Kidney glomerular epithelial cell (primary cell): ENCODE measurements around the gene CORO2A.

Source experiments
- DNase-seq: peaks from one replicate; lab custom pipeline; 2025; lab: John Stamatoyannopoulos, UW

Gene CORO2A

DNA sequence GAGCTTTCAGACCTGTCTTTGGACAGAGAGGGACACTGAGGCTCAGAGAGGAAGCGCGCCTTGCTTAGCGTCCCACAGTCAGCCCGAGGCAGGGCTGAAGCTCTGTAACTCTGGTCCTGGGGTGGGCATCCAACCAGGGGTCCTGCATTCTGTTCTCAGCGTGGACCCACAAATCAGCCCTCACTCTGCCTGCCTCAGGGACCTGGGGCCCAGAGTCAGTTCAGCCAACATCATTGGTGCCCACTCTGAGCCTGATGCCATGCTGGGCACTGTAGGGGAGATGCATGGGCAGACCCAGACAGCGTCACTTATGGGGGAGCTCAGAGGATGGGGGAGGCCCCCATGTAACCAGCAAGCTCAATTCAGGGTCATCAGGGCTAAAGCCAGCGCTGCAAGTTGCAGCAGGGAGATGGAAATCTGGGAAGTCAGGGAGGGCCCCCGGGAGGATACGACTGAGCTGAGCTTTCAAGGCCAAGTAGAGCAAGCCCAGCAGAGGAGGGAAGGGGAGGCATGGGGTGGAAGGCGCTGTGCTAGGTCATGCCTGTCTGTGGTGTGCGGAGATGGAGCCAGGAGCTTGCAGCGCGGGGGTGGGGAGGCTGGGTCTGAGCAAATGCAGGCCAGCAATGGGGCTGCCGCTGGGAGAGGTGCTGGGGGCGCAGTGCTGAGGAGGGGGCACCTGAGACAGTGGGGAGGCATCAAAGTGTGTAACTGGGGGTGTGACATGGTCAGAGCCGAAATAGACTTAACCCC, 21.1 kb downstream of the CORO2A start:
- no peak for DNase-seq

DNA sequence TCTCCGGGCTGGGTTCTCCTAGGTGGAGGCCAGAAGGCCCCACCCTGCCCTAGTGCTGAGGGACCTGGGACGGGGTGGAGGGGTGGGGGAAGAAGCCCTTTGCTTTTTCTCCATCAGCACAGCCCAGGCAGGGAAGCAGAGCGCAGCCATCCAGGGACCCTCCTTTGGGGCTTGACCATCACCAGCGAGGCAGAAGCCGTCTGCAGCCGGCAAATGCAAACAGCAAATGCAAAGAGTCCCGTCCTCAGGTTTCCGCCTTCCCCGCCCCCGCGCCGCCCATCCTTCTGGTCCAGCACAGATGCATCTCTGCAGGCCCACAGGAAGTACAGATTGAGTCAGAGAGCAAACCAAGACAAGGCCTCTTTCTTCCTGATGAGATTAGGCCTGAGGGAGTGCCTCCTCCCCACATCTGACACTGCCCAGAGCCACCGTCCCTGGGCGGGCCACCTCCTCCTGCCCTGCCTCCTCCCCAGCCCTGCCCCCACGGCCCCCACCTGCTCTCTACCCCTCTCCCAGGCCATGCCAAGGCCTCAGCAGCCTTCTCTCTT, 23.4 kb downstream of the CORO2A start:
- DNase-seq, result no peak

DNA sequence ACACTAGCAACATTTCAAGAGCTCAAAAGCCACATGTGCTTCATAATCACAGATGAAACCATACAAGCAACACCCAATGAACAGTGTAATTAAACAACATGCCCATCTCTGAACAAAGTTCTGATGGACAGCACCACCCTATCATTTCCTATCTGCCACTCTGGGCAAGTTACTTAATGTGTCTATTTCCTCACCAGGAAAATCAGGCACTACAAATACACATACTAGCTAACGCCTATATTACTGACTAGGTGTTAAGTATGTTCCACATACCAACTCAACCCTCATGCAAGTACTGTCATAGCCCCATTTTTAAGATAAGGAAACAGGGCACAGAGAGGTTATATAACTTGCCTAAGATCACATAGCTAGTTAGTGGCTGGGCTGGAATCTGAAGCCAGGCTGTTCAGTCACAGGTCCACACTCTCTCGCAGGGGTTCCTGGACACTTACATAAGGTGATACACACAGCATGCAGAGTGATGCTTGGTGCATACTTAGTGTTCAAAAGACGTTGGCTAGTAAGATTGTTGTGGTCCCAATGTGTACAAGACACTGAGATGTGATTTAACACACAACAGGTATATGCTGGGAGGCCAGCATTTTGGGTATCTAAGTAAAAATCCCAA, 24.2 kb downstream of the CORO2A start:
- no peak for DNase-seq

DNA sequence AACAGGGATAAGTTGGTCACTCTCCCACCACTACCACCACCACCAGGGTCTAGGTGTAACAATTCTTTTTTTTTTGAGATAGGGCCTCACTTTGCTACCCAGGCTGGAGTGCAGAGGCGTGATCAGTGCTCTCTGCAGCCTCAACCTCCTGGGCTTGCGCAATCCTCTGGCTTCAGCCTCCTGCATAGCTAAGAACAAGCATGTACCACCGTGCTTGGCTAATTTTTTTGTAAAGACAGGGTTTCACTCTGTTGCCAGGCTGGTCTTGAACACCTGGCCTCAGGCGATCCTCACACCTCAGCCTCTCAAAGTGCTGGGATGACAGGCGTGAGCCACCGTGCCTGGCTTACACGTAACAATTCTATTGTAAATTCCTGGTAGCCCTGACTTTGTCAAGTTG, 27.5 kb downstream of the CORO2A start:
- no peak for DNase-seq

DNA sequence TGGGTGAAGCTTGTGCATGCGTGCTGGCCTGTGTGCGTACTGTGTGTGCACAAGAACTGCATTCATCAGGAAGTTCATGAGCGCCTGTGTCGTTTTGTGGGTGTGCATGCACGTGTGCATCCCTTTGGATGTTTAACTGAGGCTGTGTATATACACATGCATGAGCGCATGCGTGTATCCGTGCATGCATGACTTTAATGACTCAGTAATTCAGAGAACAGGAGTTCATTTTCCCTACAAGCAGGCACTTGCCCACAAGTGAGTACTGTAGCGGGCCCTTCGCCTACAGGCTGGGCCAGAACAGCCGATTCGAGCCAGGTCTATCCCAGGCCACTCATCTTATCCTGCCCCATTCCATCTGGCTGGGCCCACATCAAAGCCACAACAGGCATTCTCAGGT, 29.8 kb downstream of the CORO2A start:
- no peak for DNase-seq

DNA sequence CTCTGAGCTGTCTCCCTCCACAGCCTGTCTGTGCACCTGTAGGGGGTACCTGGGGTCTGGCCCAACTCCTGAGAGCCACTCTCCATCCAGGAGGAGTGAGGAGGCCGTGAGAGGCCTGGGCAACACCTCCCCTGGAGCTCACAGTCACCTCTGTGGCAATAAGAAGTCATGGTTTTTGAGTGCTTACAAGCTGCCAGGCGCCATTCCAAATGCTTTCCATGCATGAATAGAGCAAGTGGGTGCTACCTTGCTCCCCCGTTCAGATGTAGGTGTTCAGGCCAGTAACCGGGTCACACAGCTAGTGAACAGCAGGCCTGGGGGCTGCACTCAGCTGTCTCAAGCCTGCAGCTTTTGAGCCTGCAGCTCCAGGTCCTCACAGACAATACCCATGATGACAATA, 30.6 kb downstream of the CORO2A start:
- DNase-seq, result no peak

DNA sequence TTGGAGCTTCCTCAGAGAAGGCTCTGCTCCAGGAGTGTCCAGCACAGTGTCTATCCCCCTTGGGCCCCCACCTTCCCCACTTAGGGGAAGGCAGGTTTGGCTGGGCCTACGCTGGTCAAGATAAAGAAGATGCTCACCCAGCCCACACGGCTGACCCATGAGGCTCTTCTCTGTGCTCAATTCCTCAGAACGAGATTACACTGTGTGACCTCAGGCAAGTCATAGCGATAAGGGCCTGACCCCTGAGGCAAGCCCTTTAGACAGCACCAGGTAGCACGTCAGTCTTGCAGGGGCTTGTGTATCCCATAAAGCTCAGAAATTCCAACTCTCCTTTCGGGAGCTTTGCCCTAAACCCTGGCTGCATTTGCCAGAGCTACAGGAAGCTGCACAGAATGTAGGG, 32.6 kb downstream of the CORO2A start:
- DNase-seq, result no peak

DNA sequence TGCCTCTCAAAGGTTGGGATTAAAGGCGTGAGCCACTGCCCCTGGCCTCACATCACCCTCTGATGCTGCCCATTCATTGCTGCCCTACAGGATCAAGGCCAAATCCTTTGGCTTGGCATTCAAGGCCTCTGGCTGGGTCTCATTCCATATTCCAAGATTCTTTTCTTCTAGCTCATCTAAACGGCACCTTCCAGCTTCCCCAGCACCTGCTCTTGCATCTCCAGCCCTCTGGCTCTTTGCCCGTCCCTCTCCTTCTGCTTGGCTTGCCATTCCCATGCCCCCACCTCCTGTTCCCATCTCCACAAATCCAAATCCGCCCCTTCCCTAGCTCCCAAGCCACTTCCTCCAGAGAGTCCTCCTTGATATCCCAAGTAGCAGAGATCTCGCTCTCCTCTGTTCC, 33.1 kb downstream of the CORO2A start:
- no peak for DNase-seq

DNA sequence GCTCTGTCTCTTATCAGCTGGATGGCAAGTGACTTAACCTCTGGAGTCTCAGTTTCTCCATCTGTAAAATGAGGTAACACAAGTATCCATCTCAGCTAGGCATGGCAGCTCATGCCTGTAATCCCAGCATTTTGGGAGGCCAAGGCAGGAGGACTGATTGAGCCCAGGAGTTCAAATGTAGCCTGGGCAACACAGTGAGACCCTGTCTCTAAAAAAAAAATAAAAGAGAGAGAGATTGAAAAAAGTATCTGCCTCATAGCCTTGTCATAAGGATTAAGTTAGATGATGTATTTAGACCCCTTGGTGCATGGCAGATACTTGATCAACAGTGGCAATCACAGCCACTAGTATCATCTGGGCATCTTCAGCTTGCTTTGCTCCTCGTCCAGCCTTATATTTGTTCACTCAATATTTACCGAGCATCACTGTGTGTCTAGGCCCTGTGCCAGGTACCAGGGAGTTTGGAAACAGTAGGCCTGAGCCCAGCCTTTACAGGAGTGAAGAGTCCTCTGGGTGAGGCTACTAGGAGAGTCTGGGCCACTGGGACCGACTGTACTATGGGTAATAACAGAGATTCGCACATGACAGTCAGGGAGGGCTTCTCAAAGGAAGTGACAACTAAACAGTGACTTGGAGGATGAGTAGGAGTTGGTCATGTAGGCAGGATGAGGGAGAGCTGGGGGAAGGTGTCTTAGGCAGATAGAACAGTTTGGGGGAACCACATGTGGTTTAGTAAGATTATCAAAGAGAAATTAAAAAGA, 34.2 kb downstream of the CORO2A start:
- DNase-seq, result no peak

DNA sequence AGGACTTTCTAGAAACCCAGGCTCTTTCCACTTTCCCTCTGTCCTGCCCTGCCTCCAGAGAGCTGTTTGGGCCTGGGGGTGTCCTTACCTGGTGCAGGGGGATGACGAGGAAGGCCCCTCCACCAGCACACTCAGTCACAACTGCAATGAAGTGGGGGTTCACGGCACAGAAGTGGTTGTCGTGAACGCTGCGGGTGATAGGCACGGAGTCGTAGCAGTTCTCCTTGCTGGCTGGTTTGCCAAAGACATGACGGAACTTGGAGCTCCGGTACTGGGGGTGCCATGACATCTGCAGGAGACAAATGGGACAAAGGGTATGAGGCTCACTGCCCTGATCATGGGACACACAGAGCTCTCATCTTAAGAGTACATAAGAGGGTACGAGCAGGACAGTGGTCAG, 35.1 kb downstream of the CORO2A start:
- no peak for DNase-seq

DNA sequence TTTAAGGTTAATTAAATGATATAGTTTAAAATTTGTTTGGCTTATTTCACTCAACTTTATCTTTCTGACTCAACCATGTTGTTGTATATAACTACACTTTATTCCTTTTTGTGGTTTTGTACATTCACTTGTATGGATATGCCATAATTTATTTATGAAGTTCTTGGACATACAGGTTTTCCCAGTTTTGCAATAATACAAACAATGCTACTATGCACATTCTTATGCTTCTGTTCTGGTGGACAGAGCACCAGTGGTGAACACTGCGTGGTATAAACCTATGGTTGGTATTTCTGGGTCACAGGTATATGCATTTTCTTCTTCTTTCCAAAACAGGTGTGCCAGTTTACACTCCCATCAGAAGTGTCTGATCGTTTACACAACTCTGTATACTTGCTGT, 37.8 kb downstream of the CORO2A start:
- DNase-seq, result no peak

DNA sequence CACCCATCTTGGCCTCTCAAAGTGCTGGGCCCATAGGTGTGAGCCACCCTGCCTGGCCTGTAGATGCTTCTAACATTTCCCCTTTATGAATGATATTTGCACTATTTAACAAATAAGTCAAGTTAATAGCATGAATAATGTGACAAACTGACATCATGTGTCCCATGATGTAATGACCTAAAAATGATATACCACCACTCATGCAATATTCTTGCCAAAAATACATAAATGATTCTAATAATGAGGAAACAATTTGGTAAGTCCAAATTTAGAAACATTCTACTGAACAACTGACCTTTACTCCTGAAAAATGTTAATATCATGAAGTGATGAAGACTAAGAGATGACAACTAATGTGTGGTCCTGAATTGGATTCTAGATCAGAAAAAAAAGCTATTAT, 39.9 kb downstream of the CORO2A start:
- DNase-seq, result no peak

DNA sequence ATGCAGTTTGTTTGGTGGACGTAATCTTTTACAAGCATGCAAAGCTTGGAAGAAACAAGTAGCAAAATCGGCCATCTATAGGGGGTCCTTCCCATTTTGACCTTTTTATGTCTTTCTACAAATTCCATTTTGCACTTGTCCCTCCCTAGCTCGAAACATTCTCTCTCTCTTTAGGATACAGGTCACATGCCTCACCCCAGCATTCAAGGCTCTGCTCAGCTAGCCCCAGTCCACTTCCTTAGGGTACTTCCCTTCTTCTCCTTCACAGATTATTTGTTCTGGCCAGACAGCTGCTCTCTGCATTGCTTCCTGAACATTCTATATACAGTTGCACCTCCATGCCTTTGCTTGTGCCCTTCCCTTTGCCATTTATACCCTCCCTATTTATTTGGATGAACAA, 41.7 kb downstream of the CORO2A start:
- DNase-seq, result no peak

DNA sequence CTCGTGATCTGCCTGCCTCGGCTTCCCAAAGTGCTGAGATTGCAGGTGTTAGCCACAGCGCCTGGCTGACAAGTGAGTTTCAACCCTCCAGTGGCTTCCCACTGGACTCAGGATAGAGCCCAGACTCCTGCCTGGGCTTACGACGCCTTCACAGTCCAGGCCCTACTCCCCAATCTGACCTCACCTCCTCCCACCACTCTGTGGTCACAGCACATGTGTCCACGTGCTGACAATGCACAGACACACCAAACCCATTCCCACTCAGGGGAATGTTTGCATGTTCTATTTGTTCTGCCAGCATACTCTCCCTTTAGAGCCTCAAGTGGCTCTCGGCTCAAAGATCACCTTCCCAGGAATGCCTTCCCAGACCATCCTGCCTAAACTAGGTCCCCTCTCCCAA, 42.3 kb downstream of the CORO2A start:
- DNase-seq, result no peak

DNA sequence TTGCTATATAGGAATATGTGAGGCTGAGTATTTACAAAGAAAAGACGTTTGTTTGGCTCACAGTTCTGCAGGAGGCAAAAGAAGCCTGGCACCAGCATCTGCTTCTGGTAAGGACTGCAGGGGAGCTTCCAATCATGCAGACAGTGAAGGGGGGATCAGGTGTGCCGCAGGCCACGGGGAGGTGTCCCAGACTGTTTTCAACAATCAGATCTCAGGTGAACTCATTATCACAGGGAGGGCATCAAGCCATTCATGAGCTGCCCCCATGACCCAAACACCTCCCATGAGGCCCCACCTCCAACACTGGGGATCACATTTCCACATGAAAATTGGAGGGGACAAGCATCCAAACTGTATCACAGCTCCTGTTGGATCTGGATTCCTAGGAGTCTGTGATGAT, 43.0 kb downstream of the CORO2A start:
- DNase-seq, result no peak

DNA sequence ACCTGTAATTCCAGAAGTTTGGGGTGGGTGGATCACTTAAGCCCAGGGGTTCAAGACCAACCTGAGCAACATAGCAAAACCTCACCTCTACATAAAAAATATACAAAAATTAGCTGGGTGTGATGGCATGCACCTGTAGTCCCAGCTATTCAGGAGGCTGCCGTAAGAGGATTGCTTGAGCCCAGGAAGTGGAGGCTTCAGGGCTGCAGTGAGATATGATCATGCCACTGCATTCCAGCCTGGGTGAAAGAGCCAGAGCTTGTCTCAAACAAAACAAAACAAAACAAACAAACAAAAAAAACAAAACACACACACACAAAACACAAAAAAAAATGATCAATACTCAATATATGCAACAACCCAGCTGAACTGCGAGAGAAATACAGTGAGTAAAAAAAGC, 44.0 kb downstream of the CORO2A start:
- no peak for DNase-seq

DNA sequence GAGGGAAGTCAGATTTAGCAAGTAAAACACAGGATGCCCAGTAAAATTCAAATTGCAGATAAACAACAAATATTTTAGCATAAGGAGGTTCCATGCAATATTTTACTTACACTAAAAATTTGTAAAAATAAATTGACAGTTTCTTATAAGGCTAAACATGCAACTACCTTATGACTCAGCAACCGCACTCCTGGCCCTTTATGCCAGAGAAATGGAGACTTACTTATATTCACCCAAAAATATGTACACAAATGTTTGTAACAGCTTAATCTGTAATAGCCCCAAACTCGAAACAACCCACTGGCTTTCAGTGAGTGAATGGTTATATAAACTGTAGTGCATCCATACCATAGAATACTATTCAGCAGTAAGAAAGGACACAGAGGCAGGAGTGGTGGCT, 44.9 kb downstream of the CORO2A start:
- DNase-seq, result no peak

DNA sequence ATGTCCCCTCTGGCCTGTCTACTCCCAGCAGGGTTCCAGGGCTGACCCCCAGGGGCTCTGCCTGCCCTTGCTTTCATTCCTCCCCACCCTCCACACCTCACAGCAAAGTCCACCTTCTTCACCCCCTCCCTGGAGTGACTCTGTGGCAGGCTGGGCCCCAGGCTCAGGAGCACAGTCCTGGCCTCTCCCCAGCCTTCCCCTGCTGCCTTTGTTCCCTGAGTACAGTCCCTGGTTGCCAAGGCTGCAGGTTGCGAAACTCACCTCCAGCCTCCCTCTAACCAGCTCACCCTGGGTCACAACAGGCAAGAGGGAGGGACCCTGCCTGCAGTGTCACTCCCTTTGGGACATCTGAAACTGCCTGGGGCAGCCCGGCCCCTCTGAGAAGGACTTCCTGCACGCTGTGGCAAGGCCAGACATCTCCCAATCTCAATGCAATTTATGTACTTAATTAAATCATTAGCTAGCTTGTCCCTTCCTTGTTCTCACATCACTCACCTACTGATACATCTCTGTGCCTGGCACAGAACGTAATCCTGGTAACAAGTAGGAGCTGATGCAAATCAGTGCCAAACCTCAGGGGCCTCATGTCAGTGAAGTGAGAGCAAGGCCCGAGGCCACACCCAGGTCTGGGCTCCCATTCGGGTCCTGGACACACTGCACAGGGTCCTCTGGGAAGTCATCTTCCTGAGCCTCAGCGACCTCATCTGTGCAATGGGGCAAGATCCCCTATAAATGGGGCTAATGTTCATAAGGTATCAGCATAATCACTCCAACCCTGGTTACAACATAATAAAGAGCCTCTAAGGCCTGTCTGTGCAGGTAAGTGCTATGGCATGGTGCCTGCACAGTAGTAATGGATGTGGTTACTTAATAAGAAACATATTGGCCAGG, 46.1 kb downstream of the CORO2A start:
- DNase-seq, result peak; percentile 19

DNA sequence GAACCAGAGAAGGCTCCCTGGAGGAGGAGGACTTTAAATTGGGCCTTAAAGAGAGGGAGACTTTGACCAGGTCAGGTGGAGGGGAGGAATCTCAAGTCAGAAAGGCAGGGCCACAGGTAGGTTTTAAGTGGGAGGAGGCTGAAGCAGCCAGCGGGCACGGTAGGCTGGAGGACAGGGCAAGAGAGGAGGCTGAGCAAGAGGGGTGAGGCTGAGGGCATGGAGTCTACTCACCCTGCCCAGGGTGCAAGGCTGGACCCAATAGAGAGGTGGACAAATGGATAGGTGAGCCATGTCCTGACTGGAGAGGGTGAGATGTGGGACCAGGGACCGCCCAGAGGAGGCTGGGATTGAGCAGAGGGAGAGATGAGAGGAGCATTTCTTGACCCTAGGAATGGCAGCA, 47.8 kb downstream of the CORO2A start:
- no peak for DNase-seq

DNA sequence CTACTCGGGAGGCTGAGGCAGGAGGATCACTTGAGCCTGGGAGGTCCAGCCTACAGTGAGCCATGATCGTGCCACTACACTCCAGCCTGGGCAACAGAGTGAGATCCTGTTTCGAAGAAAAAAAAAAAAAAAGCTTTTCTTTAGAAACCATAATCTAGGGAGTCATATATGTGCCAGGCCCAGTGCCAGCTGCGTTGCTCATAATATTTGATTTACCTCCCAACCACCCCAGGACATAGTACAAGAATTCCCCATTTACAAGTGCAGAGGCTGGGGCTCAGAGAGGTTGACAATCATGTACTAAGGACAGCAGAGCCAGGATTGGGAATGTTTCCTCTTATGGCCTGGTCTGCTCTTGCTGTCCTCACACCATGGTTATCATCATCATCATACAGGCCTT, 48.4 kb downstream of the CORO2A start:
- DNase-seq, result no peak

DNA sequence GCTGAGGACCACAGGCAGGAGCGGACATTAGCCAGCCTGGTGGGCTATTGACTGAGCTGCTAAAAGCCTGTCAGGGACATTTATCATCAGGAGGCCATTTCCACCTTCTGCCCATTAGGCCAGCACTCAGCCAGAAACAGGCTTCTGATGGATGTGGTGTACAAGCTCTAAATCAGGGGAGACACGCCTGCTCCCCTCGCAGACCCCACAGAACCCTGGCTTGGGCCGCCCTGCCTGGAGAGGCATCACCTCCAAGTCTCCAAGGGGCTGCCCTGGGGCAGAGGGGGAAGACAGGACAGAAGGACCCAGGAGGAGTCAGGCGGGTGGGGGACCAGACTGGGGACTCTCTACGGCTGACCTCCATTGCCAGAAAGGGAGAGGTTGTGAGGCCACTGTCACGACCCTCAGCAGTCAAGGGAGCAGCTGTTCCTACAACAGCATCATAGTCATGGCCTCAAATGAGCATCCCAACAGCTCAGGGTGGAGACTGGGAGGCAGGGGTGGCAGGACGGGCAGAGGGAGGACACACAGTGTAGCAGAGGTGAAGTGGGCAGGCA, 49.4 kb downstream of the CORO2A start:
- DNase-seq, result no peak
